Large intestine (tissue), 12 donors: ENCODE results near the gene C10orf120. TPM values are rescaled to one million over a fixed set of nuclear protein-coding genes. Genes with fewer than 3 reads are reported as not detected.

Experiments
- DNase-seq, 2 donors: peaks; one replicate each; pipeline versions ENCODE4 v3.0.0 to v3.0.0-alpha.2; 2013
- H3K27ac ChIP-seq: one replicate; pipeline ENCODE4 v1.5.1; 2013; ENCODE audit warnings: low read length
- H3K27me3 ChIP-seq: 2 replicates; pipeline ENCODE4 v1.6.1; 2013; ENCODE audit warnings: low read length; ENCODE audit not compliant: control insufficient read depth, insufficient read depth
- H3K36me3 ChIP-seq: 2 replicates; pipeline ENCODE4 v1.6.1; 2013; ENCODE audit warnings: low read length; ENCODE audit not compliant: control insufficient read depth, insufficient read depth
- H3K4me1 ChIP-seq: one replicate; pipeline ENCODE4 v1.6.1; 2013; ENCODE audit warnings: low read length; ENCODE audit not compliant: control insufficient read depth, insufficient read depth
- H3K4me3 ChIP-seq: one replicate; pipeline ENCODE4 v1.5.1; 2013; ENCODE audit warnings: low read length
- H3K9me3 ChIP-seq: one replicate; pipeline ENCODE4 v1.6.1; 2013; ENCODE audit warnings: mild to moderate bottlenecking, low read depth, low read length, moderate library complexity; ENCODE audit not compliant: control insufficient read depth
- WGBS: methylation state at CpG from one replicate; pipeline ENCODE4 v1.1.5; 2013; ENCODE audit warnings: low lambda C conversion rate; ENCODE audit not compliant: insufficient coverage; 5-methylcytosine and 5-hydroxymethylcytosine counted together
- long read RNA-seq, 11 donors: transcript quantifications; one replicate each; lab custom pipeline, GENCODE V29; 2026
- polyA plus RNA-seq: library from polyadenylated mRNA; unstranded; fragments of 120-200 nt; gene quantifications from one replicate; pipeline ENCODE4 v1.2.1, GENCODE V29; 2013

The C10orf120 gene
- polyA plus RNA-seq = not detected
- long read RNA-seq, donor 1 = 0 reads
- long read RNA-seq, donor 2 = 0 reads
- long read RNA-seq, donor 3 = 0 reads
- long read RNA-seq, donor 4 = 0 reads
- long read RNA-seq, donor 5 = 0 reads
- long read RNA-seq, donor 6 = 0 reads
- long read RNA-seq, donor 7 = 0 reads
- long read RNA-seq, donor 8 = 0 reads
- long read RNA-seq, donor 9 = 0 reads
- long read RNA-seq, donor 10 = 0 reads
- long read RNA-seq, donor 11 = 0 reads

DNA sequence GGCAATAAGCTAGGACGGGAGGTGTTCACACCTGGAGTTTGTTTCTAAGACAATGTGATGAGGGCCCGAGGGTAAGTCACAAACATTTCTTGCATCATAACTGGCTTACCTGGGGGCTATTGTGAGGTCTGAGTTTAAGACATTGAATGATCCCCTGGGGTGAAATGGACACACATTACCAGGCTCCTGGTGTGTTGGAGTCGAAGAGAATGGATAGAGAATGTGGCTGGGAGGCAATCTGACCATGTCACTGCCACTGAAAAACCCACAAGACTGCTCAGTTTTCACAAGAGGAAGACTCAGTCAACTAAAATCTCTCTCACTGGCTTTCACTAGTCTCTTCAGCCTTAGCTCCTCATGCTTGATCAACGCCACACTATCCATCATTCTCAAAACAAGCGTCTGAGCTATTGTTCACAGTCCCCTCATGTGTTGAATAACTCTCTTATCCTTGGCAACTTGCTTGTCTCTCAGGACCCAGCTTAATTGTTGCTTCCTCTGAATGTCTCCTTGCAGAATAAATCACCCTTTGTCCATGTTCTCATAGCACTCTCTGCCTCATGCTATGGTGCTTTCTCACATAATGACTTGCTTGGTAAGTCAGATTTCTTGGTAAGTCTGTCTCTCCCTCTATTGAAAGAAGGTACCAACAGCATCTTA lies at the start of gene C10orf120:
Gene C10orf120 (minus strand): TSS at position 51 of the 660 bp plus-strand sequence. CDS start 56 bp downstream, outside the sequence.
- Histone ChIP-seq H3K27me3 (no peaks in the 10 kb centered on the region), H3K4me3 (no peak within 1 kb of the TSS), H3K4me1 (peaks cover 3% of the 10 kb centered on the region), H3K27ac (no peak within 1 kb of the TSS), H3K36me3 (no peaks in the 10 kb centered on the region), H3K9me3 (no peaks in the 10 kb centered on the region)
- no peak for DNase-seq
- WGBS = no CpG with 5 or more reads among the region's 5 CpGs

DNA sequence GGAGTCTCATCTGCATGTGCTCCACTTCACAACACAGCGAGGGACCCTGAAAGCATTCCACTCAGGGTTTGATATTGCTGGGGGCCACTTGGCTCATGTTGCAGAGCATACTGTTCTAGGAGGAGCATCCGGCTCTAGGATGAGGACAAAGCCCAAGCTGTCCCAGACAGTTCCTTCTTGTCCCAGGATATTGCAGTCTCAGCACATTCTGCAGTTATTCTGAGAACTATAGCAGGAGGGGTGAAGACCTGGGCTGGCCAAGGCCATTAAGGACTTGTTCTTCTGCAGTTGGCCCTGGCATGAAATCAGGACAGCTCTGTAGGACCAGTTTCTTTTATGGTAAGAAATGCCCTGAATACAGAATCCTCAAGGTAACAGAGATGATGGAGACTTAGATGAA lies 48.9 kb upstream of the C10orf120 start:
- Histone ChIP-seq H3K4me3 (no peak overlapping the region), H3K9me3 (no peaks in the 10 kb centered on the region), H3K36me3 (no peaks in the 10 kb centered on the region), H3K4me1 (no peaks in the 10 kb centered on the region), H3K27me3 (peaks cover 10% of the 10 kb centered on the region), H3K27ac (no peak overlapping the region)
- DNase-seq = no peak
- WGBS = no CpG with 5 or more reads among the region's 2 CpGs

GRCh38 chr10:122746408-122746807 lies 46.8 kb upstream of the C10orf120 start:
- H3K4me3 ChIP-seq = no peak overlapping the region
- H3K9me3 ChIP-seq = no peaks in the 10 kb centered on the region
- no peak overlapping the region for H3K27ac ChIP-seq
- no peaks in the 10 kb centered on the region for H3K4me1 ChIP-seq
- H3K36me3 ChIP-seq = no peaks in the 10 kb centered on the region
- peaks cover 8% of the 10 kb centered on the region for H3K27me3 ChIP-seq
- WGBS = no CpG with 5 or more reads among the region's 6 CpGs
- no peak for DNase-seq

- no peak overlapping the region for H3K27ac ChIP-seq
- no CpG with 5 or more reads among the region's 2 CpGs for WGBS
- no peak for DNase-seq
- no peaks in the 10 kb centered on the region for H3K4me1 ChIP-seq
- no peaks in the 10 kb centered on the region for H3K36me3 ChIP-seq
- peaks cover 8% of the 10 kb centered on the region for H3K27me3 ChIP-seq
- no peaks in the 10 kb centered on the region for H3K9me3 ChIP-seq
- H3K4me3 ChIP-seq = no peak overlapping the region
Observed at GRCh38 chr10:122744257-122744656, 44.6 kb upstream of the C10orf120 start.

DNA sequence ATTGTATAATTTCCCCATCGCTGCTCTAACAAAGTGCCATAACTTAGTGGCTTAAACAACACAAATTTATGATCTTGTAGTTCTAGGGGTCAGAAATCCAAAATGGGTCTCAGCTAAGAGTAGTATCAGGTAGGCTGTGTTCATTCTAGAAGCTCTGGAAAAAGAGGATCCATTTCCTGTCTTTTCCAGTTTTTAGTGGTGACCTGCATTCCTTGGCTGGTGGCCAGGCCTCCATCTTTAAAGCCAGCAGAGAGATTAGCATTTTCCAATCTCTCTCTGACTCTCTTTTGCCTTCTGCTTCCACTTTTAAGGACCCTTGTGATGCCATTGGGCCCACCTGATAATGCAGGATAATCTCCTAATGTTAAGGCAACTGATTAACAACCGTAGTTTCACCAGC lies 41.0 kb upstream of the C10orf120 start:
- Histone ChIP-seq H3K4me1 (no peaks in the 10 kb centered on the region), H3K36me3 (no peaks in the 10 kb centered on the region), H3K27me3 (peaks cover 3% of the 10 kb centered on the region), H3K4me3 (no peak overlapping the region), H3K9me3 (no peaks in the 10 kb centered on the region), H3K27ac (no peak overlapping the region)
- no peak for DNase-seq
- WGBS = no CpG with 5 or more reads among the region's 2 CpGs

DNA sequence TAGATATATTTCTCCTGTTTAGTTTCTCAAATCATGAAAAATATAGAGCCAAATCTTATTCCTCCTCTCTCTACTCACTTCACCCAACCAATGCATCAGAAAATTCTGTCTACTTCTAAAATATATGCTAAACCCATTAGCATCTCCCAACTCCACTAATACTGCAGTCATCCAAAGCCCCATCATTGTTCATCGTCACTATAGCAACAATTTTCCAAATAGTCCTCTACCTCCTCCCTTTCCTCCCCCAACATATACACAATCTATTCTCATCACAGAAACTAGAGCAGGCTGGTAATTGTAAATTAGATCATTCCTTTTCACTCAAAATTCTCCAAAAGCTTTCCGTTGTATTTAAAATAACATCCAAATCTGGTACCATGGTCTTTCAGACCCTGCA lies 38.4 kb upstream of the C10orf120 start:
- Histone ChIP-seq H3K36me3 (no peaks in the 10 kb centered on the region), H3K27me3 (peaks cover 2% of the 10 kb centered on the region), H3K4me3 (no peak overlapping the region), H3K4me1 (no peaks in the 10 kb centered on the region), H3K27ac (no peak overlapping the region), H3K9me3 (no peaks in the 10 kb centered on the region)
- DNase-seq = no peak
- WGBS = 90% methylated on average over 2 of the region's 2 CpGs

- Histone ChIP-seq H3K36me3 (no peaks in the 10 kb centered on the region), H3K4me1 (no peaks in the 10 kb centered on the region), H3K27me3 (peaks cover 18% of the 10 kb centered on the region), H3K27ac (no peak overlapping the region), H3K9me3 (no peaks in the 10 kb centered on the region), H3K4me3 (no peak overlapping the region)
- 100% methylated on average over 1 of the region's 13 CpGs for WGBS
- no peak for DNase-seq
Observed at GRCh38 chr10:122733931-122734665, 34.5 kb upstream of the C10orf120 start.

GRCh38 chr10:122733443-122733842 lies 33.8 kb upstream of the C10orf120 start:
- no peak overlapping the region for H3K27ac ChIP-seq
- no CpG with 5 or more reads among the region's 2 CpGs for WGBS
- no peaks in the 10 kb centered on the region for H3K9me3 ChIP-seq
- DNase-seq = no peak
- no peak overlapping the region for H3K4me3 ChIP-seq
- H3K27me3 ChIP-seq = peaks cover 19% of the 10 kb centered on the region
- H3K36me3 ChIP-seq = no peaks in the 10 kb centered on the region
- no peaks in the 10 kb centered on the region for H3K4me1 ChIP-seq

GRCh38 chr10:122730238-122730637 lies 30.6 kb upstream of the C10orf120 start:
- Histone ChIP-seq H3K27ac (no peak overlapping the region), H3K9me3 (no peaks in the 10 kb centered on the region), H3K36me3 (no peaks in the 10 kb centered on the region), H3K27me3 (peaks cover 22% of the 10 kb centered on the region), H3K4me3 (no peak overlapping the region), H3K4me1 (no peaks in the 10 kb centered on the region)
- no CpG with 5 or more reads among the region's 6 CpGs for WGBS
- DNase-seq = no peak

DNA sequence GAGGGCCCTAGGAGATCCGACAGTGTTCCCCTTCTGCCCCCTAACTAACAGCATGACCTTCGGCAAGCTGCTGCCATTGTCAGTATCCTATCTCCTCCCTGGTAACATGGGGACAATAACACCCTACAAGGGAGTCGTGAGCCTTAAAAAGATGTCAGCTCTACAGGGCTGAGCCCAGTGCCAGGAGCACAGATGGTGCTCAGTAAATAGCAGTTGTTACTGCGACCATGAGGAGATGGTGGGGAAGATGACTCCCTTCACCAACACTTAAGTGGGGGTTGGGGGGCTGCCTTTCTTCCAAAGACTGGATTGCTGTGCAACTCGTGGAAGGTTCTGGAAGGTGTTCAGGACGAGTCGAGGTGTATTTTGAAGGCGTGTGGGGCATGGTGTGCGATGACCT lies 29.5 kb upstream of the C10orf120 start:
- no peaks in the 10 kb centered on the region for H3K4me1 ChIP-seq
- no peak overlapping the region for H3K4me3 ChIP-seq
- DNase-seq = no peak
- H3K9me3 ChIP-seq = no peaks in the 10 kb centered on the region
- no peak overlapping the region for H3K27ac ChIP-seq
- no CpG with 5 or more reads among the region's 9 CpGs for WGBS
- no peaks in the 10 kb centered on the region for H3K36me3 ChIP-seq
- H3K27me3 ChIP-seq = peaks cover 22% of the 10 kb centered on the region
